HEK293T (cell line): ENCODE results near the gene SBNO2.

ENCODE experiments used
- CTCF ChIA-PET: fragments of 350-600 bp; formaldehyde crosslinking; extraction: SDS; loops from one replicate; lab custom pipeline; 2021; ENCODE audit warnings: antibody characterized with exemption, inconsistent platforms; lab: Yijun Ruan, JAX
- POLR2A ChIA-PET: fragments of 350-600 bp; formaldehyde crosslinking; extraction: SDS; loops from one replicate; lab custom pipeline; 2020; ENCODE audit warnings: antibody characterized with exemption, inconsistent platforms; lab: Yijun Ruan, JAX
- DNase-seq: peaks from one replicate; pipeline ENCODE4 v3.0.0; 2012; ENCODE audit warnings: mixed read lengths; ENCODE audit errors: extremely low spot score
- ARNT ChIP-seq: fragments of 450-650 bp; IDR thresholded peaks from 2 replicates; pipeline ENCODE4 v1.6.1; 2017; ENCODE audit warnings: mild to moderate bottlenecking
- BHLHE40 ChIP-seq: fragments of 450-650 bp; IDR thresholded peaks from 2 replicates; pipeline ENCODE4 v1.6.1; 2016; ENCODE audit warnings: mild to moderate bottlenecking, moderate library complexity, borderline replicate concordance
- CTBP1 ChIP-seq: fragments of 450-650 bp; IDR thresholded peaks from 2 replicates; pipeline ENCODE4 v1.6.1; 2016; ENCODE audit warnings: borderline replicate concordance
- ELF4 ChIP-seq: fragments of 450-650 bp; IDR thresholded peaks from 2 replicates; pipeline ENCODE4 v1.6.1; 2017; ENCODE audit warnings: antibody characterized with exemption
- FOXA1 ChIP-seq: fragments of 450-650 bp; IDR thresholded peaks from 2 replicates; pipeline ENCODE4 v1.6.1; 2016; ENCODE audit warnings: mild to moderate bottlenecking
- FOXK2 ChIP-seq: fragments of 450-650 bp; IDR thresholded peaks from 2 replicates; pipeline ENCODE4 v1.6.1; 2016; ENCODE audit warnings: mild to moderate bottlenecking
- FOXM1 ChIP-seq: fragments of 450-650 bp; IDR thresholded peaks from 2 replicates; pipeline ENCODE4 v1.6.1; 2017; ENCODE audit warnings: mild to moderate bottlenecking, borderline replicate concordance
- HDGF ChIP-seq: fragments of 450-650 bp; IDR thresholded peaks from 2 replicates; pipeline ENCODE4 v1.6.1; 2017; ENCODE audit warnings: antibody characterized with exemption, borderline replicate concordance
- L3MBTL2 ChIP-seq: fragments of 450-650 bp; conservative IDR thresholded peaks from 2 replicates; pipeline ENCODE4 v1.6.1; 2016; ENCODE audit warnings: mild to moderate bottlenecking
- LEF1 ChIP-seq: fragments of 450-650 bp; IDR thresholded peaks from 2 replicates; pipeline ENCODE4 v1.6.1; 2017; ENCODE audit warnings: mild to moderate bottlenecking, borderline replicate concordance
- NFRKB ChIP-seq: fragments of 450-650 bp; IDR thresholded peaks from 2 replicates; pipeline ENCODE4 v1.6.1; 2016; ENCODE audit warnings: mild to moderate bottlenecking, moderate library complexity
- SP1 ChIP-seq: fragments of 450-650 bp; IDR thresholded peaks from 2 replicates; pipeline ENCODE4 v1.6.1; 2017
- SUZ12 ChIP-seq: fragments of 450-650 bp; IDR thresholded peaks from 2 replicates; pipeline ENCODE4 v1.6.1; 2016; ENCODE audit warnings: mild to moderate bottlenecking
- TARDBP ChIP-seq: fragments of 450-650 bp; IDR thresholded peaks from 2 replicates; pipeline ENCODE4 v1.6.1; 2016
- ZNF384 ChIP-seq: fragments of 450-650 bp; IDR thresholded peaks from 2 replicates; pipeline ENCODE4 v1.6.1; 2016
- TF ChIP-seq, protein P1 (sequence below): fragments of 450-650 bp; IDR thresholded peaks from 2 replicates; pipeline ENCODE4 v1.6.1; 2016

SBNO2 gene

DNA sequence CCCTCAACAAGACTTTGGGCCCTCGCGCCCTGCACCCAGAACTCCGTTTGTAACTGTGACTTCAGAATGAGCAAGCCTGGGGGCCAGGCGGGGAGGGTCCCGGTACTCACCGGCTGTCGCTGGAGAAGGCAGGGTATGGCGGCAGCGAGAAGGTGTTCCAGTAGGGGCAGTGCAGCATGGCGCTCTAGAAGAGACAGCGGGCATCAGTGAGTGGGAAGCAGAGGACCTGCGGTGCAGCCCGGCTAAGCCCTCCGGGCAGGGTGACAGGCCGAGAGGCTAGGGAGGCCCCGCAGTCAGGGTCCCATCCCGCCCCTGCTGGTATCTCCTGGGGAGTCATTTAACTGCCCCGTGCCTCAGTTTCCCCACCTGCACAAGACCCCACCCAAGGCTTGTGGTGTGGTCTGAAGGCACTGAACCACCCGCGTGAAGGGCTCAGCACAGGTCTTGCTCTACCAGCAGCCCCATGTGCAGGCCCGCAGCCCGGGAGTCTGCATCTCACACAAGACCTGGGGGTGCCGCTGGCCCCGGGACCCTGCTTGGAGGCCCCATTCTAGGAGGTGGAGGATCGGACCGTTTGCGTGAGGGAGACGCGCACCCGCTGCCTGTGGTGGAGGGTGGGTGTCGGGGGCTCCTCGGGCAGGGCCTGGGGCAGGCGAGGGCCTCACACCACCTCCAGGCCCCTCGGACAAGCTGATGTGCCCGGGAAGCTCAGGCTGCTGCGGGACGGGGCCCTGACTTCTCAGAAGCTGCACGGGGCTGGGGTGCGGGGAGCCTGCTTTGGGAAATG lies 24.6 kb downstream of the SBNO2 start:
- no peak for DNase-seq
- CTCF ChIA-PET = no interaction called here
- POLR2A ChIA-PET = no interaction called here
- TF ChIP-seq HDGF = no peak
- no peak for TF ChIP-seq SP1
- TF ChIP-seq L3MBTL2 = no peak
- no peak for TF ChIP-seq CTBP1
- TF ChIP-seq FOXM1 = no peak
- TF ChIP-seq ZNF384 = no peak
- TF ChIP-seq LEF1 = no peak
- no peak for TF ChIP-seq FOXK2
- no peak for TF ChIP-seq FOXA1
- TF ChIP-seq BHLHE40 = no peak
- TF ChIP-seq, protein P1, sequence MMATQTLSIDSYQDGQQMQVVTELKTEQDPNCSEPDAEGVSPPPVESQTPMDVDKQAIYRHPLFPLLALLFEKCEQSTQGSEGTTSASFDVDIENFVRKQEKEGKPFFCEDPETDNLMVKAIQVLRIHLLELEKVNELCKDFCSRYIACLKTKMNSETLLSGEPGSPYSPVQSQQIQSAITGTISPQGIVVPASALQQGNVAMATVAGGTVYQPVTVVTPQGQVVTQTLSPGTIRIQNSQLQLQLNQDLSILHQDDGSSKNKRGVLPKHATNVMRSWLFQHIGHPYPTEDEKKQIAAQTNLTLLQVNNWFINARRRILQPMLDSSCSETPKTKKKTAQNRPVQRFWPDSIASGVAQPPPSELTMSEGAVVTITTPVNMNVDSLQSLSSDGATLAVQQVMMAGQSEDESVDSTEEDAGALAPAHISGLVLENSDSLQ = no peak
- no peak for TF ChIP-seq TARDBP
- TF ChIP-seq SUZ12 = no peak
- no peak for TF ChIP-seq ARNT

DNA sequence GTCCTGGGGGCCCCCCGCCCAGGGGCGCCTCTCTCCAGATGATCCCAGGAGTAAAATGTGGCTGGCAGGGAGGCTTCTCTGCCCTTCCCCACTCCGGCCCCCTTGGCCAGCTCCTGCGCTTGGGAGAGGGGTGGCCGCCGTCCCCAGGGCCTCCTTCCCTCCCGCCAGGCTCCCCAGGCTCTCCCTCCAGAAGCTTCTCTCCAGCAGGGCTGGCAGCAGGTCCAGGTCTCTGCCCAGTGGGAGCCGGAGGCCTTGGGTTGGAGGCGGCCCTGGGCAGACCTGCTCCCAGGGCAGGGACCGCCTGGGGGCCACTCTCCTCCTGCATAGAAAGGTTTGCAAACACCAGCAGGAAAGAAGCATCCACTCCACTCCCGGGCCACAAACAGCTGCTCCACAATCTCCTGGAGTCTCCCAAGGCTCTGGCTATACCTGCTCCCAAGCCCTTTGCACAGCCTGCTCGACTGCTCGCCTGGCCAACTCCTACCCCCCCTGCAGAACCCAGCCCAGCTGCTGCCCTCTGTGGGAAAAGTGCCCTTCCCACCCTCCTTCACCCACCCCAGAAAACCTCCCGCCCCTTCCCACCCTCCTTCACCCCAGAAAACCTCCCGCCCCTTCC lies 26.0 kb downstream of the SBNO2 start:
- CTCF ChIA-PET = no interaction called here
- no peak for DNase-seq
- POLR2A ChIA-PET = no interaction called here
- no peak for TF ChIP-seq NFRKB
- no peak for TF ChIP-seq SUZ12
- no peak for TF ChIP-seq FOXK2
- no peak for TF ChIP-seq FOXM1
- TF ChIP-seq, protein P1 = no peak
- no peak for TF ChIP-seq TARDBP
- no peak for TF ChIP-seq CTBP1
- TF ChIP-seq LEF1 = no peak
- no peak for TF ChIP-seq SP1
- no peak for TF ChIP-seq ELF4
- TF ChIP-seq HDGF = no peak
- no peak for TF ChIP-seq BHLHE40
- TF ChIP-seq L3MBTL2 = no peak
- TF ChIP-seq ZNF384 = no peak
- TF ChIP-seq FOXA1 = no peak
- no peak for TF ChIP-seq ARNT

DNA sequence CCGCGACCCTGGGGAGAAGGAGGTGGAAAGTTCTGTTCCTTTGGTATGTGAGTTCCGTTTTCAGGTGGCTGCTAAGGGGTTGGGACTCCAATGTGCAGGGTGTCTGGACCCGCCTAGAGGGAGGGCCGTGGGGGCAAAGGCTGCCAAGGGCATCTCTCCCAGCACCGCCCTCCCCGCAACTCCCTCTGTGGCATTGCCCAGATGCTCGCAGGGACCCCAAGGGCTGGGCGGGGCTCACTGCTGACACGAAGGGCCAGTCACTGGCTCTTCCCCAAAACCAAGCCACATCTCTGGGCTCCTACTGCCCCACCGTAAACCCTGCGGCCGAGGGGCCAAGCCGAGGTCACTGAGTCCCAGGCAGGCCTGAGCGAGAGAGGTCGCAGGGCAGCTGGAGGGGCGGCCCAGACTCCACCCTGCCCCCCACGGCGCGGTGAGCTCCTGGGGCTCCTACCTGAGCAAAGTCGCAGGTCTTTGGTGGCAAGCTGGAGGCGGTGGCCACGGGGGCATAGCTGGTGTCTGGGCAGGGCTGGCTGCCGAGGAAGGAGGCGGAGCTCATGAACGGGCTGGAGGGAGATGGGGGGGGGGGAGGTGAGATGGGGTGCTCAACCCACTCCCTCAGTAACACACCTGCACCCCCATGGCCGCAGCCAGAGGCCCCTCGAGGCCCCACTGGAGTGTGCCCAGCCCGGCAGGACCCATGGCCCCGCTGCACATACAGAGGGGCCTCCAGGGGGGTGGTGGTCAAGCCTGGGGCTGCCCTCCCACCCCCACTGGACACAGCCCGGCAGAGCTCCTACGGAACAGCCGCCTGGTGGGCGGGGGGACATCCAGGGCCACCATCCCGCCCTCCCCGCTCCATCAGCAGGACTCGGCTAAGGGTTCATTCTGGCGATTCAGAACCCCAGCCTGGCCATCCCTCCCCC lies 26.9 kb downstream of the SBNO2 start:
- no peak for DNase-seq
- ChIA-PET POLR2A (no interaction called here), CTCF (no interaction called here)
- TF ChIP-seq HDGF (no peak), FOXK2 (no peak), BHLHE40 (no peak), ARNT (no peak), ELF4 (no peak), ZNF384 (no peak), LEF1 (no peak), SP1 (no peak), CTBP1 (no peak), TARDBP (no peak), FOXM1 (no peak), L3MBTL2 (no peak), NFRKB (no peak), SUZ12 (no peak), FOXA1 (no peak)
- TF ChIP-seq, protein P1 = no peak

DNA sequence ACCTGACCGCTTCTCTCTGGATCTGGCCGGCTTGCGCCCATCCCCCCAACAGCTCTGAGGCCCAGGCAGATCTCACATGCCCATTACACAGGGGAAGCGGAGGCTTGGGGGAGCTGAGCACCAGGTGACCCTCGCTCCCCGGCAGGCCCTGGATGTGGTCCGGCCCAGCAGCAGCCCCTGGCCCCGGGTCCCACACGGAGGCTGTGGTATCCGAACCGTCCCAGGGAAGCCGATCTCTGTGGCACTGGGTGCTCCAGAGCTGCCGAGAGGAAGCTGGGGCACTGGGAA lies 27.7 kb downstream of the SBNO2 start:
- ChIA-PET CTCF (no interaction called here), POLR2A (no interaction called here)
- no peak for DNase-seq
- TF ChIP-seq CTBP1 = no peak
- no peak for TF ChIP-seq TARDBP
- no peak for TF ChIP-seq L3MBTL2
- no peak for TF ChIP-seq SUZ12
- TF ChIP-seq SP1 = no peak
- no peak for TF ChIP-seq ELF4
- TF ChIP-seq, protein P1 = no peak
- TF ChIP-seq FOXM1 = no peak
- TF ChIP-seq ARNT = no peak
- no peak for TF ChIP-seq LEF1
- no peak for TF ChIP-seq HDGF
- TF ChIP-seq BHLHE40 = no peak
